GM12864 (cell line): Measurements from ENCODE around the gene ANKRD53.
A peak's percentile ranks its signal among the peaks of the same experiment; 100 is the strongest.
"Not testable (repeated sequence)": the region's sequence is repeated elsewhere in the genome, so short reads cannot be mapped to it uniquely, and the experiment has no call there.

Experiments used
- DNase-seq: peaks from one replicate; pipeline ENCODE4 v3.0.0-alpha.2; 2011; ENCODE audit warnings: low read depth
- H3K4me3 ChIP-seq: 2 replicates; pipeline ENCODE4 v1.5.1; 2011; ENCODE audit warnings: mild to moderate bottlenecking, low read depth, low read length, control low read depth
- CTCF ChIP-seq: IDR thresholded peaks from 2 replicates; pipeline ENCODE4 v1.5.1; 2011; ENCODE audit warnings: low read depth, mild to moderate bottlenecking, moderate library complexity, low read length, control low read depth, inconsistent platforms; ENCODE audit errors: missing control alignments

The ANKRD53 gene

GRCh38 chr2:70991742-70992141 is 13.3 kb downstream of the ANKRD53 start:
- DNase-seq: no peak
- no peak for TF ChIP-seq CTCF
- H3K4me3 ChIP-seq: no peak overlapping the region

DNA sequence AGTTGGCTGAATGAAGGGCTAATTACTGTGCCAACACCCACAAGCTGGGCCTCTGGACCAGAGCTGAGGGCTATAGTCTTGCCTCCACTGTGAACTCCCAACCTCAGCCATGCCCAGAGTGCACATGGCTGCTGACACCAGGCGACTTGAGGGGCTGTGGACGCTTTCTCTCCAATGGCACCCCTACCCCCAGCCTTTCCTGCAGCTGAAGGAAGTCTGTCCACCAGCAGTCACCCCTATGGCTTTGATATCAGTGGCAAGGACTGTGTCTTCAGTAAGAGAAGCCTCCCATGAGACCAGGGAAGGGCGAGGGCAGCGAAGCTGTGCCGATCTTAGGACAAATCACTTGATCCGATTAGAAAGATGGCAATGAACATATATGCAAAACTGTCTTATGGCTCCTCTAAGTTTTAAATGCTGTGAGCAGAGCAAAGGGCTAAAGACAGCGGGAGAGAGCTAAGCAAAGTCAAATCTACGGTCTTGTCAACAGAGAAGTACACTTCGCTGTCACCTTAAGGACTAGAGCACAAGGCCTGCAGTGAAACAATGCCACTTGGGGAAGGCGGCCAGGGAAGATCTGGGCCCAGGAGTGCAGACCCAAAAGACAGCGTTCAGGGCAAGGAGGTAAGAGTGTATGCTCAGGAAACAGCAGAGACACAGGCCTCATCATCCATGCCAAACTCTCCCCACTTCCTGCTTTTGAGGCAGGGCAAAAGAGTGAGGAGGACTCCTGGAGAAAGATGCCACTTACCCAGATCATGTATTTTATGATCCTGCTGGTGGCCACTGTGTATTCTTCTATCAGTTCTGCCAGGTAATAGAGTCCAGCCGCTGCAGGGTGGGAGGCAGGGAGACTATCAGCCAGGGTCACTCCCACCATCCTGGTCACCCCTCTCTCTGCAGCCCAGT is 14.8 kb downstream of the ANKRD53 start:
- no peak for TF ChIP-seq CTCF
- DNase-seq: no peak
- H3K4me3 ChIP-seq: peak overlapping the region; percentile 76

DNA sequence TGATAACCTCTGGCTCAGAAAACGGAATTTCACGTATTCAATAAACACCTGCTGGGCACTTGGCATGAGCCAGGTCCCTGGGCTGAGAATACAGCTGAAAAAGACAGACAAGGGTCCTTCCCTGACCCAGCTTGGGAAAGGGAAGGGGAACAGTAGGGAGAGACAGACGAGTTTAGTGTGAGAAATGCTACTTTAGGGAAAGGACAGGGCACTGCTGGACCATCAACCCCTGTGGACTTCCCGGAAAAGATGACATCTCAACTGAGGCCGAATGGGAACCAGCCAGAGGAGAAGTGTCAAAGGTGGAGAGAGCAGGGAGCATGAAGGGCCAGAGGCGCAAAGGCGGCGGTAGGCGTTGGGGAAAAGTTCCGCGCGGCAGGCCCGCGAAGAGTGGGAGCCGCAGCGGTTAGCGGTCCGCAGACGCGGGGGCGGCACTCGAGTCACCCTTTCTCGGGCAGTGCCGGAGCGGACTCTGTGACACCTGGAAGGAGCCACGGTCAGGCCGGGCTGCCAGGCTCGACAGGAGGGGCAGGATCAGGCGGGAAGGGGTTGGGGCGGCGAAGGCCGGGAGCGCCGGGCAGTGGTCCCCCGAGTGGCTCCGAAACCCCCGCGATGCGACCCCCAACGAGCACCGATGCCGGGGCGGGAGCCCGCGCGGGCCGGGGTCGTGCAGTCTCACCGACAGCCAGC is 15.7 kb downstream of the ANKRD53 start:
- H3K4me3 ChIP-seq: peak overlapping the region; percentile 76
- TF ChIP-seq CTCF: no peak
- DNase-seq: no peak

- DNase-seq: peak; percentile 47
- TF ChIP-seq CTCF: peak; percentile 66
- H3K4me3 ChIP-seq: peak within 1 kb of the TSS; percentile 76
Measured at GRCh38 chr2:70994699-70995425, 16.4 kb downstream of the ANKRD53 start, which contains the start of gene TEX261. Gene TEX261 (minus strand): TSS chr2:70994873. CDS start chr2:70994757, 116 bp downstream.

DNA sequence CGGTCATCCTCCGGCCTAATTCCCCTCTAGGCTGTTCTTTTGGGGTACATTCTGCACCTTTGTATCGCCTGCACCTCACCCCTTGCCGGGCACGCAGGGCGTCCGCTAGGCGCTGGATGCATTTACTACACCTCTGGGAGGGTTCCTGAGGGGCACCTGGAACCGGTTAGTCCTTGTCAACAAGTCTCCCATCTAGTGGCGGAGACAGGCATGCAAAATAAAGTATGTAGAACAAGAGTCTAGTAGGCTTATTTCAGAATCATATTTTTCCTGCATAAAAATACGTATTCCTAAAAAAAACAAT is 16.9 kb downstream of the ANKRD53 start:
- peak; percentile 53 for TF ChIP-seq CTCF
- no peak for DNase-seq
- peak overlapping the region; percentile 76 for H3K4me3 ChIP-seq

GRCh38 chr2:70998885-70999284 is 20.5 kb downstream of the ANKRD53 start:
- not testable (repeated sequence) for DNase-seq, H3K4me3 ChIP-seq

GRCh38 chr2:70999362-70999761 is 20.9 kb downstream of the ANKRD53 start:
- H3K4me3 ChIP-seq: no peak overlapping the region
- TF ChIP-seq CTCF: no peak
- no peak for DNase-seq

DNA sequence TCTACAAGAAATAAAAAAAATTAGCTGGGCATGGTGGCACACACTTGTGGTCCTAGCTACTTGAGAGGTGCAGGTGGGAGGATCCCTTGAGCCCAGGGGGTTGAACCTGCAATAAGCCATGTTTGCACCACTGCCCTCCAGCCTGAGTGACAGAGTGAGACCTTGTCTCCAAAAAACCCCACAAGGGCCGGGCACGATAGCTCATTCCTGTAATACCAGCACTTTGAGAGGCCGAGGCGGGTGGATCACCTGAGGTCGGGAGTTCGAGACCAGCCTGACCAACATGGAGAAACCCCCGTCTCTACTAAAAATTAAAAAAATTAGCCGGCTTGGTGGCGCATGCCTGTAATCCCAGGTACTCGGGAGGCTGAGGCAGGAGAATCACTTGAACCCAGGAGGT is 21.5 kb downstream of the ANKRD53 start:
- H3K4me3 ChIP-seq, DNase-seq: not testable (repeated sequence)
